MCF 10A (cell line): ENCODE measurements around the gene SIM2. TPM values are rescaled to one million over a fixed set of nuclear protein-coding genes. Genes with fewer than 3 reads are reported as not detected.
A peak's percentile ranks its signal among the peaks of the same experiment; 100 is the strongest.

Experiments used
- BruUV-seq: library from RNA; stranded (reverse); fragments of 400-500 nt; replicated peaks from 2 replicates; lab custom pipeline; 2021; lab: Mats Ljungman, UMichigan
- CTCF ChIA-PET: fragments of 300-600 bp; sonication (Branson Sonifier 250); formaldehyde crosslinking; extraction: SDS; loops from one replicate; lab custom pipeline; 2021; ENCODE audit warnings: antibody characterized with exemption, inconsistent platforms; lab: Yijun Ruan, JAX
- POLR2A ChIA-PET: fragments of 300-600, 350-650 bp; sonication (Branson Sonifier 250); formaldehyde crosslinking; extraction: SDS; loops from one replicate; lab custom pipeline; 2020; ENCODE audit warnings: antibody characterized with exemption, inconsistent platforms; lab: Yijun Ruan, JAX
- DNase-seq: peaks from one replicate; pipeline ENCODE4 v3.0.0-alpha.2; 2018; ENCODE audit not compliant: unreplicated experiment
- H3K27ac Mint-ChIP-seq: one replicate; pipeline ENCODE4 v1.8.0; 2022; ENCODE audit warnings: mild to moderate bottlenecking, low read depth, mixed read lengths; ENCODE audit not compliant: unreplicated experiment
- H3K27me3 Mint-ChIP-seq: one replicate; pipeline ENCODE4 v1.8.0; 2022; ENCODE audit warnings: mixed read lengths; ENCODE audit not compliant: insufficient read depth, unreplicated experiment
- H3K36me3 Mint-ChIP-seq: one replicate; pipeline ENCODE4 v1.8.0; 2022; ENCODE audit warnings: mild to moderate bottlenecking, moderate library complexity, mixed read lengths; ENCODE audit not compliant: insufficient read depth, unreplicated experiment
- H3K4me1 Mint-ChIP-seq: one replicate; pipeline ENCODE4 v1.8.0; 2022; ENCODE audit warnings: mixed read lengths; ENCODE audit not compliant: insufficient read depth, unreplicated experiment
- H3K4me3 Mint-ChIP-seq: one replicate; pipeline ENCODE4 v1.8.0; 2022; ENCODE audit warnings: mild to moderate bottlenecking, moderate library complexity, mixed read lengths; ENCODE audit not compliant: unreplicated experiment
- H3K9me3 Mint-ChIP-seq: one replicate; pipeline ENCODE4 v1.8.0; 2022; ENCODE audit warnings: mixed read lengths; ENCODE audit not compliant: unreplicated experiment
- intact Hi-C: fragments of 100-400 bp; cut with micrococcal nuclease; formaldehyde crosslinking; loops from 2 replicates; pipeline ENCODE4 v1.14.1; 2022
- total RNA-seq: library from RNA; stranded (reverse); gene quantifications from 2 replicates; pipeline ENCODE4 v1.2.3, GENCODE V29; 2022
- TF ChIP-seq, protein P1 (sequence below): fragments of 200-600 bp; IDR thresholded peaks from one replicate; pipeline ENCODE4 v1.8.0; 2022; ENCODE audit warnings: antibody characterized with exemption, mild to moderate bottlenecking; ENCODE audit not compliant: unreplicated experiment

SIM2 gene
- total RNA-seq, 1 experiment from 2014 or later: 14.4 TPM

DNA sequence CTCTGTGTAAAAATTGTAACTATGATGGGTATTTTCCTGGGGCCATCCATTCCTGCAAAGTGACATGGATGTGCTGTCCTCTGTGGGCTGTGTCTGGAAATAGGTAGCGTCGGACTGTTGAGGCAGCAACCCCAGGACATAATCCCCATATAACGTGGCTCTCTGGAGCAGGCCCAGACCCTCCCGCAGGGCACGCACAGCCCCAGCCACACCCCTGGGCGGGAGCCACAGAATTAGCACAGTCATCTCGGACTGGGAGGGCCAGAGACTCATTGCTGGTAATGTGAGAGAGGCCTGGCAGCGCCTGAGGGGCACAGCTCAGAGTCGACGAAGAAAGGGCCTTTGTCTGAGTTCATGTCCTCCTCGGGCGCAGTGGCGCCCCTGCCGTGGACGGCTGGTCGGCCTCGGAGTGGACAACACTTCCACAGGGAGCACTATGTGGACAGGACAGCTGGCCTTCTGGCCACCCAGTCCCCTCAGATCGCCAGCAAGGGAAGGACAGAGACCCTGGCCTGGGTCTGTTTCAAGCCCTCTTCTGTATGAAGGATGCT is 20.1 kb downstream of the SIM2 start:
- peak; percentile 89 for DNase-seq
- Mint-ChIP-seq H3K9me3 (no peaks in the 10 kb centered on the region), H3K36me3 (peaks cover 23% of the 10 kb centered on the region), H3K4me1 (peaks cover 12% of the 10 kb centered on the region), H3K4me3 (no peak overlapping the region), H3K27ac (peak overlapping the region; percentile 76), H3K27me3 (no peaks in the 10 kb centered on the region)
- CTCF ChIA-PET: interaction anchor here (0.8 kb wide), 1 partner anchor 198 kb away, joined by 4 read pairs; no protein-coding TSS in a partner anchor
- POLR2A ChIA-PET: interaction anchor here (0.6 to 1.8 kb wide), 5 partner anchors 18 to 270 kb away, joined by 3 to 5 read pairs (median 4); no protein-coding TSS in a partner anchor
- TF ChIP-seq, protein P1, sequence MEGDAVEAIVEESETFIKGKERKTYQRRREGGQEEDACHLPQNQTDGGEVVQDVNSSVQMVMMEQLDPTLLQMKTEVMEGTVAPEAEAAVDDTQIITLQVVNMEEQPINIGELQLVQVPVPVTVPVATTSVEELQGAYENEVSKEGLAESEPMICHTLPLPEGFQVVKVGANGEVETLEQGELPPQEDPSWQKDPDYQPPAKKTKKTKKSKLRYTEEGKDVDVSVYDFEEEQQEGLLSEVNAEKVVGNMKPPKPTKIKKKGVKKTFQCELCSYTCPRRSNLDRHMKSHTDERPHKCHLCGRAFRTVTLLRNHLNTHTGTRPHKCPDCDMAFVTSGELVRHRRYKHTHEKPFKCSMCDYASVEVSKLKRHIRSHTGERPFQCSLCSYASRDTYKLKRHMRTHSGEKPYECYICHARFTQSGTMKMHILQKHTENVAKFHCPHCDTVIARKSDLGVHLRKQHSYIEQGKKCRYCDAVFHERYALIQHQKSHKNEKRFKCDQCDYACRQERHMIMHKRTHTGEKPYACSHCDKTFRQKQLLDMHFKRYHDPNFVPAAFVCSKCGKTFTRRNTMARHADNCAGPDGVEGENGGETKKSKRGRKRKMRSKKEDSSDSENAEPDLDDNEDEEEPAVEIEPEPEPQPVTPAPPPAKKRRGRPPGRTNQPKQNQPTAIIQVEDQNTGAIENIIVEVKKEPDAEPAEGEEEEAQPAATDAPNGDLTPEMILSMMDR: no peak
- BruUV-seq: no TSS peak
- intact Hi-C loops: no loop called here

DNA sequence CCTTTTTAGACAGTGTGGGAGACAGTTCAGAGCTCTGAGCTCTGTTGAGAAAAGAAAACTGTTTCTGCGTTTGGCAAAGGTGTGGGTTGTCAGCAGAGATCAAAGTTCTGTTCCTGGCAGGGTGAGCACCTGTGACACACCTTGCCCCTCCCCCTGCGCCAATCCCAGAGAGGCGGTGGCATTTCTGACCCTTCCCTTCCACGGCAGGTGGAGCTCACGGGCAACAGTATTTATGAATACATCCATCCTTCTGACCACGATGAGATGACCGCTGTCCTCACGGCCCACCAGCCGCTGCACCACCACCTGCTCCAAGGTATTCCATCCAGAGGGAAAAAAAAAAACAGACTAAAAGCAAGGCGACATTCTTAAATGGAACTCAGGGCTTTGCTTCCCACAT is 20.7 kb downstream of the SIM2 start:
- ChIA-PET POLR2A (interaction anchor here (0.6 to 1.8 kb wide), 6 partner anchors 19 to 270 kb away, joined by 3 to 5 read pairs (median 4); no protein-coding TSS in a partner anchor), CTCF (interaction anchor here (0.6 to 0.9 kb wide), 3 partner anchors 89 to 245 kb away, joined by 4 read pairs; no protein-coding TSS in a partner anchor)
- H3K4me1 Mint-ChIP-seq: peaks cover 12% of the 10 kb centered on the region
- no peaks in the 10 kb centered on the region for H3K9me3 Mint-ChIP-seq
- TF ChIP-seq, protein P1: no peak
- H3K27ac Mint-ChIP-seq: peak overlapping the region; percentile 76
- intact Hi-C loops: no loop called here
- no peaks in the 10 kb centered on the region for H3K27me3 Mint-ChIP-seq
- no peak for DNase-seq
- peaks cover 23% of the 10 kb centered on the region for H3K36me3 Mint-ChIP-seq
- H3K4me3 Mint-ChIP-seq: no peak overlapping the region
- BruUV-seq: no TSS peak

DNA sequence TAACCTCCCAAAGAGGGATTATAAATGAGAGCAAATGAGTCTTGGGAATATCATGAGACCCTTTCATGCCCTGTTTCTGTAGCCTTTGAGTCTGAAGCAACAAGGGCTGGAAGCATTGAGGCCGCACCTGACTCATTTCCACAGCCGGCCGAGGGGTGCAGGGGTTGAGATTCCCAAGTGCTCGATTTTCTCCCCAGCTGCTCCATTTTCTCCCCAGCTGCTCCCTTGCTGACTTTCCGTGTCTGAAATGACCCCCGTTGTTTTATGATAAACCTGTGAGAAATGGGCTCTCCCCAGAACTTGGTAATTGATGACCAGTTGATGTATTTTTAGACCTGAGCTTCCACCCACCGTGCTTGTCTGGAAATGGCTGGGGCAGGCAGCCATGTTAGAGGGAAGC is 22.9 kb downstream of the SIM2 start:
- ChIA-PET POLR2A (no interaction called here), CTCF (interaction anchor here (0.5 kb wide), 1 partner anchor 462 kb away, joined by 3 read pairs; no protein-coding TSS in a partner anchor)
- no peak for DNase-seq
- H3K4me3 Mint-ChIP-seq: no peak overlapping the region
- intact Hi-C loops: no loop called here
- no TSS peak for BruUV-seq
- H3K9me3 Mint-ChIP-seq: no peaks in the 10 kb centered on the region
- H3K4me1 Mint-ChIP-seq: peaks cover 12% of the 10 kb centered on the region
- no peak overlapping the region for H3K27ac Mint-ChIP-seq
- TF ChIP-seq, protein P1: no peak
- no peaks in the 10 kb centered on the region for H3K27me3 Mint-ChIP-seq
- peaks cover 23% of the 10 kb centered on the region for H3K36me3 Mint-ChIP-seq

DNA sequence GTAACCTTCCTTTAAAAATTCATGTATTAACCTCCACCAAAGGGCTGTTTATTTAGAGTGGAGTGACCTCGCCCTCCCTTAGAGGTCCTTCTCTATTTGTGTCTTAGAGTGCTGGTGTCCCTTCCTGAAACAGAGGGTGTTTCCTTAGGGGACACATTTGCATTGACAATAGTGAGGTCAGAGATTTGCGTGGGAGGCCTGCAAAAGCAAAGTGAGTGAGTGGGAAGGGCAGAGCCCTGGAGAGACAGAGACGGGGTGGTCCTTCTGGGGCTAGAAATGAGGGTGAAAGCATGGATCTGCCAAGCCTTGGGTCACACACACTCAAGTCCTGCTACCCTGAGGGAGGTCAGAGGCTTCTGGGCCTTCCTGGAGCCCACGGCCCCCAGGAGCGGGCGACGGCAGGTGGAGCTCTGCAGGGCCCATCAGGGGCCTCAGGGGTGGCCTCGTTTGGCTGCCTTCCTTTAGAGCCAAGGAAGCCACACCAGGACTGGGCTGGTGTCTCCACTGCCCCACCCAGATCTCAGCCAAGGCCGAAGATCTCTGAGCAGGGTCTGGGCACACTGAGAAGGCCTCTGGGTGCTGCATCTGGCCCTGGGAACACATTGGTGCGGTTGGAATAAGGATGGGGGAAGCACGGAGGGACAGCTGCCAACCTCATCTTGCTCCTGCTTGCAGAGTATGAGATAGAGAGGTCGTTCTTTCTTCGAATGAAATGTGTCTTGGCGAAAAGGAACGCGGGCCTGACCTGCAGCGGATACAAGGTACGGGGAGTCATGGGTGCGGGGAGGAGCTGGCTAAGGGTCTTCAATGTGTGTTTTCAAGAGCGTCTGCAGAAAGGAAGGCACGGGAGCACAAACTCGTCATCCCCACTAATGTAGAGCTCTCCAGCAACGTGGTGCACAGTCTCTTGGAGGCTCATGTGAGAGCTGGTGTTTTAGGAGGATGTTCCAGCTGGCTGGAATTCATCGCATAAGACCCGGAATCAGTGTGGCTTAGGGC is 23.8 kb downstream of the SIM2 start:
- H3K27me3 Mint-ChIP-seq: no peaks in the 10 kb centered on the region
- H3K4me3 Mint-ChIP-seq: no peak overlapping the region
- DNase-seq: no peak
- TF ChIP-seq, protein P1: no peak
- ChIA-PET POLR2A (no interaction called here), CTCF (no interaction called here)
- intact Hi-C loops: no loop called here
- no TSS peak for BruUV-seq
- peaks cover 17% of the 10 kb centered on the region for H3K36me3 Mint-ChIP-seq
- H3K4me1 Mint-ChIP-seq: peaks cover 12% of the 10 kb centered on the region
- H3K27ac Mint-ChIP-seq: no peak overlapping the region
- H3K9me3 Mint-ChIP-seq: no peaks in the 10 kb centered on the region
